NOMO-1 (cell line): ENCODE results near the gene GDF9.

ENCODE experiments used
- DNase-seq, 2 experiments: peaks; one replicate each; lab custom pipeline; 2025; ENCODE audit not compliant: unreplicated experiment in 2 of 2; lab: John Stamatoyannopoulos, UW

GDF9 gene, protein sequence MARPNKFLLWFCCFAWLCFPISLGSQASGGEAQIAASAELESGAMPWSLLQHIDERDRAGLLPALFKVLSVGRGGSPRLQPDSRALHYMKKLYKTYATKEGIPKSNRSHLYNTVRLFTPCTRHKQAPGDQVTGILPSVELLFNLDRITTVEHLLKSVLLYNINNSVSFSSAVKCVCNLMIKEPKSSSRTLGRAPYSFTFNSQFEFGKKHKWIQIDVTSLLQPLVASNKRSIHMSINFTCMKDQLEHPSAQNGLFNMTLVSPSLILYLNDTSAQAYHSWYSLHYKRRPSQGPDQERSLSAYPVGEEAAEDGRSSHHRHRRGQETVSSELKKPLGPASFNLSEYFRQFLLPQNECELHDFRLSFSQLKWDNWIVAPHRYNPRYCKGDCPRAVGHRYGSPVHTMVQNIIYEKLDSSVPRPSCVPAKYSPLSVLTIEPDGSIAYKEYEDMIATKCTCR

DNA sequence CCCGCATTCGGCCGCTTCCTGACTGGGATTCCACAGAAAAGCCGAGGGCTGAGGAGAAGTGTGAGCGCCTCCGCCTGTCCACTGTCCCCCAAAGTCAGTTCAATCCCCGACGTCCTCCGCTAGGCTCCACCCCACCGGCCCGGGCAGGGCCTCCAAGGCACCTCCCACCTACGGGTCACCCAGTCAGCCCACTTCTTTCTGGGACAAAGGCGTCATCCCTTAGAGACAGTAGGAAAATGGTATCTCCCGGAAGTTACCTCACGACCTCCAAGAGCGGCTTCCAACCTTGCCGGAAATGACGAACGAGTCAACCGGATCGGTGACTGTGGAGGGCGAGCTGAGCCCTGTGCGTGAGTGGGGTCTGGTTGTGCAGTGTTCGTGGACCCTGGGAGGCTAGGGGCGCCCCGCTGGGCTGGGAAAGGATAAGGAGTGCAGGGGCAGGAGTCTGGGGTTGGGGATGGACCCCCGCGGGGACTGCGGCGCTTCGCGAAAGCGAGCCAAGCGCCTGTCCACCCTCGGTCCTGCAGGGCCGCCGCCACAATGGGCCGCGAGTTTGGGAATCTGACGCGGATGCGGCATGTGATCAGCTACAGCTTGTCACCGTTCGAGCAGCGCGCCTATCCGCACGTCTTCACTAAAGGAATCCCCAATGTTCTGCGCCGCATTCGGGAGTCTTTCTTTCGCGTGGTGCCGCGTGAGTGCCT, at the start of gene GDF9, which contains the start of gene UQCRQ:
Gene GDF9 (minus strand): TSS at position 128 of the 704 bp plus-strand sequence. CDS start 1,936 bp downstream, outside the sequence.
Gene UQCRQ (plus strand): TSS at position 301 of the 704 bp plus-strand sequence. CDS start 240 bp downstream, at position 541.
- peak; percentile 98 to 99 for DNase-seq

DNA sequence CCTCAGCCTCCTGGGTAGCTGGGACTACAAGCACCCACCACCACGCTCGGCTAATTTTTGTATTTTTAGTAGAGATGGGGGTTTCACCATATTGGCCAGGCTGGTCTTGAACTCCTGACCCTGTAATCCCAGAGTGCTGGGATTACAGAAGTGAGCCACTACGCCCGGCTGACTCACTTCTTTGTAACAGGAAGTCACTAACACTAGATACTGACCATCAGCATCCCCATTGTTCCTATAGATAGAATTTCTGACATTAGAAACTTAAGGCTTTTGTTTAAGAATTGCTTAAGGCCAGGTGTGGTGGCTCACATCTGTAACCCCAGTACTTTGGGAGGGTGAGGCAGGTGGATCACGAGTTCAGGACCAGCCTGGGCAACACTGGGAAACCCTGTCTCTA, 49.4 kb upstream of the GDF9 start:
- DNase-seq = no peak

DNA sequence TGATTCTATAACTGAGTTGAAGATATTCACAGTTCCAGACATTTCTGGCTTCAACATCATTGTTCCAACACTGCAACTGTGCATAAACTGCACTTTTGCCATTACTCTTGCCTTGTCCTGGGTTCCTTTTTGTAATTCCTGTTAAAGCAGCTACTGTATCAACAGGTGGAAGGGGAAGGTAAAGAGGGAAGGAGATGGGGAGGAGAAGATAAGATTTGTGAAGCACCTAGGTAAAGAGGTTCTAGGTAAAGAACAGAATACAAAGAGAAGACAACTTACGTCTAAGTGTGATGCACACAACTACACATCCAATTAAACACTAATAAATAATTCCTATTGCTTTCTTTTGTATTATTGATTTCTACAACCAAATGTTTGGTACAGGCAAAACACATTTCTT, 43.4 kb upstream of the GDF9 start:
- no peak for DNase-seq

DNA sequence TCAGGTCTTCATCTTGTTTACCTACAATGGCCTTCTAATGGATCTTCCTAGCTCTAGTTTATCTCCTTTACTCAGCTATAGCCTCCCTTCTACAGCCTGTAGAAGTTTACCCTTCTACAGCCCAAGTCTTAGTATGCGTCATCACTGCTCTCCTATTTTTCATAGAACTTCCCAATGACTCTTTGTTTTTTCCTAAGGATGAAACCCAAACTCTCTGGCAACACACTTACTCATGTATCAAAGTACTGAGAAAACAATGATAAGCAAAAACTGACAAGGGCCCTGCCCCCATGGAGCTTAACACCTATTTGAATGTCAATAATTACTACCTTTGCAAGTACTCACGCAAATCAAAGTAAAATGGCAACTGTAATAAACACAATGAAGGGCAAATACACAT, 40.9 kb upstream of the GDF9 start:
- no peak for DNase-seq

DNA sequence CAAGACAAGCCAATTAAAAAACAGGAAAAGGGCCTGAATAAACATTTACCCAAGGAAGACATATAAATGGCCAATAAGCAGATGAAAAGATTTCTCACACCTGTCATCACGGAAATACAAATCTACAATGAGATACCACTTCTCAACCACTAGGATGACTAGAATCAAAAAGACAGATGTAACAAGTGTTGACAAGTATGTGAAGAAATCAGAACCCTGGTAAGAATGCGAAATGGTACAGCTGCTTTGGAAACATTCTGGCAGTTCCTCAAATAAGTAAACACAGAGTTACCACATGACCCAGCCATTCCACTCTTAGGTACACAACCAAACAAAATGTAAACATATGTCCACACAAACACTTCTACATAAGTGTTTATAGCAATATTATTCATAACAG, 39.7 kb upstream of the GDF9 start:
- DNase-seq = no peak

DNA sequence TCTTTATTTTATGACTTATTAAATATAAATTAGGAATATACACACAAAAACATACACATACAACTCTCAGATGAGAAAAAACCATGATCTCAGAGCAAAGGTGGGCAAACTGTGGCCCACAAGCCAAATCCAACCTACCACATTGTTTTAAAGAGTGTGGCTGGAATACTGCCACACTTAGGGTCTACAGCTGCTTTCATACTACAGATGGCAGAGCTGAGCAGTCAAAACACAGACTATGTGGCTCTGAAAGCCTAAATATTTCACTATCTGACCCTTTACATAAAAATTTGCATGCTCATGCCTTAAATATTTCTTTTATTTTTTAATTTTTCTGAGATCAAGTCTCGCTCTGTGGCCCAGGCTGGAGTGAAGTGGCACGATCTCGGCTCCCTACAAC, 35.5 kb upstream of the GDF9 start:
- no peak for DNase-seq

DNA sequence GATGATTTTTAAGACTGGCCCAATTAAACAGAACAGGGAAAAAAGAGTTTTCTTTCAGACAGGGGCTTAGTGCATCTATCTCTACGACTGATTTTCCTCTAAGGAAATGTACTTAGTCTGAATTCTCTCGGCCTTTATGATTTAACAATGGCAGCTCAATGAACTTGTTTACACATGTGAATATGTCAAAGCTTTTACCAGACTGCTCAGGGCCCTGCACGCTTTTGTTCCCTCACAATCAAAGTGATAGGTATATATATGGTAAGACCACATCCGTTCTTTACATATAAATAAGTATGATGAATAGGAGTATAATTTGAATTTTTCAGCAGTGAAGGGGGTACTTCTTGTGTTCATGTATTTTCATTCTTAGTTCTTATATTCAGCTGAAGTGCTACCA, 34.8 kb upstream of the GDF9 start:
- DNase-seq = no peak

DNA sequence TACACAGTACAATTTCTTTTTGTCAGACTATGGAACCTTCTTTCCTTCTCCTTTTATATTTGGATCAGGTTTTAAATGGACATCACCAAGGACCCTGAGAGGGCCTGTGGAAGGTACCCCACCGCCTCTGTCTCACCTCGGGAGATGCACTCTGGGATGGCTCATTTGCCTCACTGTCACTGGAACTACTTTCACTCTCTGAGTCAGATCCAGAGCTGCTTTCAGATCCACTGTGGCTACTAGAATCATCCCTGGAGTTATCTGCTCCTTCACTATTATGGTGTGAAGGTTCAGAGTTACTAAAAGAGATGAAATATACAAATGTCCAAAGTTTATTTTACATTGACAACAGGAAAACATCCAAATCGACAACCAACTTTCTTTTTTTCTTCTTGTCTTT, 31.8 kb upstream of the GDF9 start:
- DNase-seq = no peak

DNA sequence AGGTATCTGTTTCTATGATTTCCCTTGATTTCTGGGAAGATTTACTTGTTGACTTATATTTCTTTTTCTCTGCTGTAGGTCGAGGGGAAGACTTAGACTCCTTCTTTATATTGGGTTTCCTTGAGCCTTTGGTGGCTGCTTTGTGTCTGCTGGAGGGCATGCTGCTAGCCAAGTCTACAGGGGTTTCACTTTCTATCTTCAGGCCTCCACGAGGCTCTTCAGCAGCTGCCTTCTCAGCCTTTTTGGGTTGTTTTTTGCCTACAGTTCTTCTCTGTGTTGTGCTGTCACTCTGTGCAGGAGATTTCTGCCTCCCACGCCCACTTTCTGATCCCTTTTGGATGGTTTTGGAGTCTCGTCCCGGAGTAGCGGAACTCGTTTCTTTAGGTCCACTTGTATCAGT, 30.4 kb upstream of the GDF9 start:
- no peak for DNase-seq

DNA sequence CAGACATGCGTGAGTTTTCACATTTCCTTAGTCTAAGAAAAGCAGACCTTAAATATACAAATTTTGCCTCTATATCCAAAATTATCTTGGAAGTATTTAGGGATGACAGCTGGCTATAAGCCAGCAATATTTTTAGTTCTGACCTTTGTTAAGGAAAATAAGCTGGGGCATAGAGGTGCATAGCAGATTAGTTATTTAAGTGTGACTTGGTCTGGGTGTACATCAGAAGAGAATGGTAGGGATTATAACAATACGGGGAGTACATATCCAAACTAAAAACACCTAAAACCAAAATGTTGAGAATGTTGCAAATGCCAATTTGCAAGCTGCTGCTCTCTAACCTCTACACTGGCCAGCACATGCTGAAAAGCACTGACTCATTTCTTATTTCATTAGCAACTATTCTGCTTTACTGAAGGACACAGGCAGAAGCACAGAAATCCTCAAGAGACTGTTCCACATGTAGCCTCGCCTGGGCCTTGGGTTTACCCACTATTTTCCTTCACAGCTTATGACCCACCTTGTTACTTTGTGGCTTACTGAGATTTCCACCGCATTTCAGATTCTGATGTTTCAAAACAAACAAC, 29.5 kb upstream of the GDF9 start:
- DNase-seq = no peak

DNA sequence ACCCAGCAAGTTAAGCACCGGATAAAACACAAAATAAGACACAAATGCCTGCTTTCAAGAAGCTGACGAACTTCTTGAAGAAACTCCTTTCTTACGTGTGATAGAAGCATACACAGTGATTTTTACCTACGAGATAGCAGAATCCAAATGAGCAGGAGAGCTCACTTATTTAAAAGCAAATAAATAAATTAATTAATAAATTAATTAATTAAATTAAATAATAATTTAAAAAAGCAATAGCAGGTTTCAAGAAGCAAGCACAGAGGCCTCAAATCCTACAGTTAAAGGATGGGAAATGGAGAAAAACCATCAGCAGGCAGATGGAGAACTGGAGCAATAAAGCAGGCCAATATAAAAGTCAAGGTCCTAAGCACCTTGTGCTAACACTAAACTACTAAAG, 24.5 kb upstream of the GDF9 start:
- DNase-seq = no peak

DNA sequence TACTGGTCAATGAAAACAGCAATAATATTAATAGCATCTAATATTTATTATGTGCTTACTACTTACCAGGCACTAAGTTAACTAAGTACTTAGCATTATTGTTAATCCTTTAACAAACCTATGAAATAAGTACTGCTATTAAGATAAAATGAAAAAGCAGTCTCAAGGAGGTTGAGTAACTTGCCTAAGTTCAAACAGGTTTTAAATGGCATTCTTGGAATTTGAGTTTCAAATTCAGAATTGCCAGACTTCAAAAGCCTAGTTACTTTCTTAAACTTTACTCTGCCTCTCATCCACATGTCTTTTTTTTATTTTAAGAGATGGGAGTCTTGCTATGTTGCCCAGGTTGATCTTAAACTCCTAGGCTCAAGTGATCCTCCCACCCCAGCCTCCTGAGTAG, 23.2 kb upstream of the GDF9 start:
- no peak for DNase-seq

DNA sequence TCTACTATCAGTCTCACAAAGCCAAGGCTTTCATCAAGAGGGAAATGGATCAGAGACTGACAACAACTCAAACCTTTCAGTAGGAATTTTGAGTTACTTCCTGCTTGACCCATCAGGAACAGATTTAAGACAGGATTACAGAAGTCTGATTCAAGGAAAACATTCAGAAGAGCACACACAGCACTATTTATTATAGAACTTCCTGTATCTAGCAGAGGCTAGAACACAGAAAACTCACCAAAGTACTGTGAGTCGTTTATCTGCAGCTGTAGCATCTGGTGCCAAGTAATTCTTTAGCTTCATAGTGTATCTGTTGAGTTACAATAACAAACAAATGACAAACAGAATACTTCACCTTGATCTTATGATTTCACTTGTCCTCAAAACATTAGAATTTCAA, 21.0 kb upstream of the GDF9 start:
- DNase-seq = no peak

DNA sequence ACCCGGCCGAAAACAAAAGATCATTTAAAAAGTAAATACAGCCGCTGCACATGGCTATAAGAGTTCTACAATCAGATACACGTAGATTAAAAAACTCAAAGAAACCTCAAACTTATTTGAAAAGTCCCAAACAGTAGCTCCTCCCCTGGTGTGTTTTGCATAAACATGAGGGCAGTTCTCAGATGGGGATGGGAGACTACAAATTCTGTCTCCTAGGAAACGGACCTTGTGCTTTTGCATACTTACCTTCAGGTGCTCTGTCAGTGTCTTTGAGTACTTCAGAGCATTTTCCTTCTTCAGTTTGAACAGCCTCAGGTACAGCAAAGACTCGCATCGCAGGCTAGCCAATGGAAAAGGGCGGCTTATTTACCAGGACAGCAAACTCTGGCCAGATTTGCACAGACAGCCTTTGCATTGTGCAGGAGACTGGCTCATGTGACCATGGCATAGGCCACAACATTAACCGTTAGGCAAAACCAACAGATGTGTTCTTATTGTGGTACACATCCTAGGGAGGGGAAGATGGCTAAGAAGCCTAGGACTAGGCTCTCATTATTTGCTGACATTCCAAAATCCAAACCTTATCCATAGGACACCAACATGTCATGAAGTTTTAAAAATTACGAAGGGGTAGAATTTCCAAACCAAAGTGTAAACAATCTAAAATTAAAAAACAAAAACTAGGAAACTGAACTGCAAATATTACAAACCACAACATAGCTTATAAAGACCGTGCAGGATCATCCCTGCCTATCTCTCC, 20.0 kb upstream of the GDF9 start:
- DNase-seq = no peak

DNA sequence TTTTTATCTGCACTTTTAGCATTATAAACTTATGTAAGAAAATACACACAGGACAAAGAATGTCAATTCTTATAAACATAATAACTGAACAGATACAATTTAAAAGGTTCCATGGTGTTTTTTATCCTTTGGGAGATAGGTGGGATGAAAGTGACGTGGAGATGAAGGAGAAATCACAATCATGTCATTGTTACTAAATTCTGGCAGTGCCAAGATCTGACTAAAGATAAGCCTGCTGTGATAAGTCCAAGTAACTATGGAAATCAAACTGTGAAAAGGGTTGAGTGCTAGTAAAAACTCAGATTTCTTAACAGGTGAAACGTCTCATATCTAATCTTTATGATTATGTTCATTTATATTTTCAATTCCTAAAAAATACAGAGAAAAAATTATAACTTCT, 18.3 kb upstream of the GDF9 start:
- DNase-seq = no peak

DNA sequence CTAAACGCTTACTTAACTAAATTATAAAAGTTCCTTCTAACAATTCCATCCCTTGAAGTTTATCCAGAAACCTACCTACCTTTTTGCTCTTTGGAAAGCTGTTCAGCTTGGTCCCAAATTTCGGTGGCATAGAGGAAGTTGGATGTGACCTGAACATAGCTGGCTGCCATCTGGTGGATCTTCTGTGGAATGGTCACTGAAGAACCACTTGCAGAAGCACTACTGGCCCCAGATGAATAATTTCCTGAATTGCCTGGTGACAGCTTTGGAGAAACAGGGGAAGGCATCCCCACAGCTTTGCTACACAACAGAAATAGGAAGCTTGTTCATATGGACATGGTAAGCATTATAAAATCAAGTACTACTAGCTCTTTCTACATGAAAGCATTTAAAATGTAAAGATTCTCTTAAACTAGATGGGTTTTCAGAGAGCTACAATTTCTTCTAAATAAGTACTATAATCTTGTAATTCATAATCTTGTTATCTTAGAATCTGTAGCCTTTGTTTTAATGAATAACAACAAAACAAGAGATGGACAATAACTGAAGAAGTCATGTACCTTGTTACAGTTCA, 17.1 kb upstream of the GDF9 start:
- peak; percentile 41 to 84 for DNase-seq

DNA sequence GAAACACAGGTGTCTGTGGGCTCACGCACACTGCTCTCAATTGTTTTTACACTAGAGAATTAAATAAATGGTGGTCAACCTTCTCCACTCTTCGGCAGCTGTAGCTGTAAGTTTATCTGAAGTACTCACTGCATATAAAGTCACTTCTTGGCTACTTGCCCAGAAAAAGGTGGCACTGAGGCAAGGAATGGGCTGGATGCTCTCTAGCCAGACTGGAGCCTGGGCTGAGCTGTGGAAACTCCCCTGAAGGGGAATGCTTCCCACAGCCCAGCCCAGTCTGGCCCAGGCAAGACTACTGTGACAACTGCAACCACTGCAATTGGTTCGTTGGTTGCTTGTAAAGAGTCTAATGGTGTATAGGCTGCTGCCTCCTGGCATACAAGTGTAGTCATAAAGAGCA, 11.7 kb upstream of the GDF9 start:
- no peak for DNase-seq

DNA sequence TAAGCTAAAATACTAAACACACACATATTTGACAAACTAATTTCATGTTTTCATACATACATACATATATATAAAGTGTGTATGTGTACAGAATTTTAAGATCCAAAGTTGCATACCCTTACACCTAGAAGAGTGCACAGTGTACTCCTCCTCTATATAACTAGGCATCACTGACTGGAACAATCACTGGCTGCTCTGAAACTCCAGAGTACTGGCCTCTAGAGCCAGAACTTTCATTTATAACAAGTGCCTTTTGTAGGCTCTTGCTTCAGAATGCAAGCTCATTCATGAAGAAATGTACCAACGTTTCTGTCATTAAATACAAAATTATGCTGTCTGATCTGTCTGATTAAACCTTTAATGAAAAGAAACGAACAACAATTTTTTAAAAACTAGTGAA, 11.2 kb upstream of the GDF9 start:
- DNase-seq = no peak

DNA sequence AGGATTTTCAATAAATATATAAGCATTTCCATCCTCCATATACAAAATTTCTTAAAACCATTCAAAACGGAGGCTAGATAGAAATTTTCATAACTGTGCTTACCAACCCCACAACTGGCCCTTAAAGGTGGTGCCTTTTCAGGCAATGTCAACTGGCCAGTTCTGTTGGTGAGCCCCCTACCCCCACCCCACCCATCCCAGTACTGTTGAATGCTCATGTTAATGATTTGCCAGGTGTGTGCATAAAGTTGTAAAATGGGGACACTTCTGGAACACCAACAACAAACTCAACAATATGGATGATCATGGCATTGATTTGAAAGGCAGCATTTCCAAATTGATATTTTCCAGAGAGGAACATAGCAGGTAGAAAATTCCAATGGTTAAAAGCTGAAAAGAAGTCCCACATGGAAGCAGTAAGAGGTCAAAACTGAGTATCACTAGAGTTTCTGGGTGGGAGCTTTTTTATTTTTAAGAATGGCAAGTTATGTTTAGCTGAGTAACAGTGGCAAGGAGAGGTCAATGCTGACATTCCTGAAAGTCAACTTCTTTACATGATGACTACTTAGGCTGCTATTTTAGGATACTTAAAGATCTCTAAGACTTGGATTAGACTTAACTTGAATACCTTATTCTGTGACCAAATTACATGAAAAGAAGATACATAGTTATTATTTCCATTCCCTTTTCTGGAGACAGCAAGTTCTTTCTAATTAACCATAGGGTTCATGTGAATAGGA, 9.9 kb upstream of the GDF9 start:
- DNase-seq = no peak

DNA sequence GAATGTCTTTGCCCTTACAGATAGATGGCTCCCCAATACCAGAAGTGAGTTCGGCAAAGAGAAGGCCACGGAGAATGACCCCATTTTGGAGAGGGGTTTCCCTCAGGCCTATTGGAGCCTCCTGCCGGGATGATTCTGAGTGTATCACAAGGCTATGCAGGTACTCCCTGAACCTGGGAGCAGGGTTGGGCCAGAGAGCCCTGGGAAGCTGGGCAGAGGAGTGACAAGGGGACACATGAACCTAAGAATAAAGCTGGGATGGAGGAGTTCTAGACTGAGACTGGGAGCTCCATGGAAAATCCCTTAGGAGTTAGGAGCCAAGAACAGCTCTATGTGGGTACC, 7.6 kb upstream of the GDF9 start:
- no peak for DNase-seq
